NCI-H2029 (cell line): ENCODE data around the gene PDZD7.

ENCODE experiments used
- DNase-seq: peaks from one replicate; lab custom pipeline; 2025; lab: John Stamatoyannopoulos, UW

The PDZD7 gene

DNA sequence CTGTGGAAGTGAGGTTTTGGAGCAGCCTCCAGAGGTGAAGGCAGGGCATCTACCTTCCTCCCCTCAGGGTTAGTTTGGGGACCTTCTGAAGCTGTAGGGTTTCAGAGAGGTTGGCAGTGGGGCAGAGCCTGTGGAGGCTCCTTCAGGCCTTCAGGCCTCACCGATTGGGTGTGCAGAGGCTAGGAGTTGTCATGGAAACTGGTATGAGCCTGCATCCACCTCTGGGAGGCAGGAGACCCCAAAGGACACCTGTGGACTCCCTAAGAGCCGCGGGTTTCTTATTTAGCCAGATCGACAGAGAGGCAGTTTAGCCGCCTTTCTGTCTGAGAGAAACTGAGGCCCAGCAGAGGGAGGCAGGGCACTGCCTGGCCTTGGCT is 29.3 kb downstream of the PDZD7 start:
- DNase-seq = no peak

DNA sequence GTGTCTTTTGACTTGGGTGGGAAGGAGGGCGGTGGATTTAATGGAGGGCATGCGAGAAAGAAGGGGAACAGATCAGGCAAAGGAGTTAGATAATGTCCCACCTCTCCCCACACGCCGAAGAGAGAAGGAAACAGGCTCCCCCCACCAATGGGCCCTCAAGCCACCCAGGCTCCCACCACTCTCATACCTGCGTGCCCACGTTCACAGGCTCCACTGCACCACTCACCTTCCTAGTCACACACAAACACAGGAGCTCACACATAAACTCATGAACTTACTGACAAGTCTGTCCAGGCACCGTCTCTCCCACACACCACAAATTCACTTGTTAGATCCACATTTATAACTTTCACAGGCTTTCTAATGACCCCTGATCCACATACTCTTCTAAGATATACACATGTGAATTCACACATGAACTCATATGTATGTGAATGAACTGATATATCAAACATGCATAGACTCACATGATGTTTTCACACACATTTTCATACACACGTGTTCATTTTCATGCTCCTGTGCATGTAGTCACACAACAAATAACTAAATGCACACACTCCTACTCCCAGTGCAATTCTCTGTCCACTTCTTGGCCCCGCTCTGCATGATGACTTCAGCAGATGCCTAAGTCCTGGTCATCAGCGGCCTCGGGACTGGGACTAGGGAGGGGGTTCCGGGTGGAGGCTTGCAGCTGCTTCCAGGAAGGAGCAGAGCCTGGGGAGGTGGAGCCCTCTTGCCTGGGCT is 29.8 kb downstream of the PDZD7 start:
- no peak for DNase-seq

DNA sequence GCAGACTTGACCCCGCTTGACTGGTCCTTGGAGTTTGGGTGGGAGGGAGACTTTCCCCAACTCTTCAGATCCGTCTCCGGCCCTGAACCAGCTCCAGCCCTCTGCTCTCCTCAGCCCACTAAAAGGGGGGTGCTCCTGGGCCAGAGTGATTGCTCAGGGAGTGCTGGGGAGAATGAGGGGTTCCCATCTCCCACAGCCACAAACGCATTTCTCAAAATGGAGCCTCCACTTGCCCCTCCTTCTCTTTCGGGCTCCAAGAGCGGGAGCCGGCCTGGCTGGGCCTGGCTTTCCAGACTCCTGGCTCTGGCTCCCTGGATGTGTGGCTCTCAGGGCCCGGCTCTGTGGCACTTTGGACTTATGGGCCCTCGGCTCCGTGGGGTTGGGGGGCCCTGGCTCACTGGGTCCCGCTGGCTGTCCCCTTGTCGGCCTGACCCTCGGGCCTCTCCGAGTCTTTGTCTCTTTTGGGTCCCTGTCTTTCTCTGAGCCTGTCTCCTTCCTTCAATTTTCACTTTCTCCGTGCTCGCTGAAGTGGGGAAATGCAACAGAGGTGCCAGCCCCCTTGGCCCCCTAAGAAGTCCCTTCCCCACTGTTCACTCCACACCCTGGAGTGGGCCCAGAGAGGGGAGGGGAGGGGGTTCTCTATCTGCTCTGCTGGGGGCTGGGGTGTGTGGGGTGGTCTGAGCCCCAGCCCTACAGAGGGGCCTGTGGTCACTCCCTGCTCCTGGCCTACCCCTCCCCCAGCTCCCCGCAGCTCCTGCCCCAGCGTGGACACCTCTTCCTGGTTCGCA is 30.6 kb downstream of the PDZD7 start:
- DNase-seq = no peak

DNA sequence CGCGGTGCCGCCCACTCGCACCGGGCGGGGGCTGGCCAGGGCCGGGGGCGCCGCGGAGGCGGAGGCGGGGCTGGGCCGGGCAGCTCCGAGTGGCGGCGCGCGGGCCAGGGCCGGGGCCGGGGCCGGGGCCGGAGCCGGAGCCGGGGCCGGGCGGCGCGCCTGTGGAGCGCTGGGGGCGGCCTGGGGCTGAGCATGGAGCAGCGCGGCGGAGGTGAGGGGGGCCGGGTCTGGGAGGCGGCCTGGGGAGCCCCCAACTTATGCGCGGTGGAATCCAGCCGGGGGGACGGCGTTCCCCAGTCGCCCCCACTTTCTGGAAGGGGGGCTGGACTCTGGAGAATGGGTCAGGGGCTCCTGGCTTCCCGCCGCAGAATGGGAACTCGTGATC is 31.2 kb downstream of the PDZD7 start, which contains the start of gene LZTS2:
Gene LZTS2 (plus strand): TSS at position 67 of the 385 bp plus-strand sequence. CDS start 2,731 bp downstream, outside the sequence.
- no peak for DNase-seq

DNA sequence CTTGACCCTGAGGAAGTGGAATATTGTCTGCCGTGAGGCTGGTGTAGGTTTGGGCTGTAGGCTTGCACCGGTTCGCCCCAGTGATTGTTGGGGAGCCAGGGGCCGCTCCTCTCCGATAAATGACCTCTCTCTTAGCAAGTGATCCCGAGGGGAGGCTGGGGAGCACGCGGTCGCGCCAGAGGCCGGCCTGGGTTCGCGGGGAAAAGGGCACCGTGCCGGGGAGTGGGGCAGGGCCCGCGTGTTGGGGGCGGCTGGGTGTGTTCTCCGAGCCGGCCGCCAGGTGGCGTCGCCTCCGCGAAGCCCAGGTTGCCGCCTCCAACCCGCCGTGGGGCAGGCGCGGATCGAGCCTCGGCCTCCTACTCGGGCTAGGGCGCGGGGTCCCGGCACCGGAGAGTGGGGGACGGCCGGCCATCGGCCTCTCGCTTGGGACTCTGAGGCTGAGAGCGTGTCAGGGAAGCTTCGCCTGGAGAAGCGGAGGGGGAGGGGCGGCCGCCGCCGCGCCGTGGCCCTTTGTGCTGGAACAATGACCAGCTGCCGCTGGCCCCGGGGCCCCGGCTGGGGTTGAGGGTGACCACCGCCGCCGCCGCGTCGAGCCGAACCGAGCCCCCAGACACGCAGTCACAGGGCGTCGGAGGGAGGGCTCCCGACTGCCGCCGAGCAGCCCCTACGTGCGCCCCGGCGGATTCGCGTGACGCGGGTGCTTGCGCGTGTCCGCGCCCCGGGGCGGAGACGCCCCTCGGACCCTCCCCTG is 31.8 kb downstream of the PDZD7 start:
- no peak for DNase-seq

DNA sequence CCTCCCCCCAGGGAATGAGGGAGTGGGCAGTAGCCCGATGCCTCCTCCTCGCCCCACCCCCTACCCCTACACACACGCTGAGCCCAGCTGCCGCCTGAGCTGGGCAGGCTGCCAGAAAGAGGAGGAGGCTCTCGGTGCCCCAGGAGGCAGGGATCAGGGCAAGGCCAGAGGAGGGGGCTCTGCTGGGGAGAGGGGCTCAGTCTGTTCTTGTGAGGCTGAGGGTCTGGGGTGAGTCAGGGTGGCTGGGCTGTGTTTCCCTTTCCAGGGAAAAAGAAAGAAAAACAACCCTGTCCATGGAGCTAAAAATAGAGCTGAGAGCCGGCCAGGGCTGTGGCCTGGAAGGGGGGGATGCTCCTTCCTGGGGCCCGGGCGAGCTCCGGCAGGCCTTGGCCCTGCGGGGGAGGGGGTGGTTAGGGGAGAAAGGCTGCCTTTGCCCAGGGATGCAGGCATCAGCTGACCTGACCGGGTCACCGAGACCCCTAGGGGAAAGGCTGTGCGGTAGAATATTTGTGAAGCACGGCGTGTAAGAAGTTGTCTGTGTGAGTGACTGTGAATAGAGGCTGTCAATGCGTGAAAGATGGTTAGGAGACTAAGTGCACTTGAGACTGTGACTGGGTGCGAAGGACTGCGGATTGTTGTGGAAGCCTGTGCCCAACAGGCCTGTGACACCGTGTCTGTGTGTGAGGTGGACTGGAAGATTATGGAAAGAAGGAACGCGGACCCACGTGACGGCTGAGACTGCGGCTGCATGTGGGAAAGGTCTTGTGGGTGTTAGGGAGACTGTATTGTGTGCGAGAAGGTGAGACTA is 32.5 kb downstream of the PDZD7 start:
- DNase-seq = peak; percentile 78

DNA sequence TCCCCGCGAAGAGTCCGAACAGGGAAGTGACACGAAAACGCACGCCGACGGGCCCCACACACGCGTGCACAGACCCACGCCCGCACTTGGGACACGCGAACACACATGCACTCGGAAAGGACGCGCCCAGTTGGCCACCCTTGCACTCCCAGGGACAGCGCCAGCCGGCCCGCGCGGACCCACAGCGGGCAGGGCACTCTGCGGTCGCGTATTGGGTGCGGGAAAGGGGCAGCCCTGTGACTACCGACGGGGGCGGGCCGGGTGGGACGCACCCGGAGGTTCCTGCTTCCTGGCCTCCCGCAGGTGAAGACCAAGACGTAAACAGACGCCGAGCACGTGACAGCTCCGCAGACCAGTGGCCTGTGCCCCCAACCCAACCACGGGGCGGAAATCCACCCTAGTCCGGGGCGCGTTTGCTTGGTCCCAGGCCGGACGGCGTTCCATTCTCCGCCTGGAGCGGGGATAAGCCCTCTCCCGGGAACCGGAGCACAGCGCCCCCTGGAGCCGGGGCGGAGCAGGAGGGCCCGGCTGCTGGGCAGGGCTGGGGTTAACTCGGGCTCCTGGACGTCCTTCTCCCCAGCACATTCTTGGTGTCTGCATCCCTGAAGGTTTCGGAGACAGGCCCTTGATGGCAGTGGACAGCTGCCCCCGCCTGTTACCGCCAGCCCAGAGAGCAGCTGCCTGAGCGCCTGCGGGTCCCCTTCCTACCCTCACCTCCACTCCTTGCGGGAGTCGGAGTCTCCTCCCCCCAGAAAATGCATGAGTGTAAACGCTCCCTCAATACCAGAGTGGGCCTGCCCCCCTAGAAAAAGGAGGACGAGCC is 33.4 kb downstream of the PDZD7 start:
- DNase-seq = peak; percentile 35

DNA sequence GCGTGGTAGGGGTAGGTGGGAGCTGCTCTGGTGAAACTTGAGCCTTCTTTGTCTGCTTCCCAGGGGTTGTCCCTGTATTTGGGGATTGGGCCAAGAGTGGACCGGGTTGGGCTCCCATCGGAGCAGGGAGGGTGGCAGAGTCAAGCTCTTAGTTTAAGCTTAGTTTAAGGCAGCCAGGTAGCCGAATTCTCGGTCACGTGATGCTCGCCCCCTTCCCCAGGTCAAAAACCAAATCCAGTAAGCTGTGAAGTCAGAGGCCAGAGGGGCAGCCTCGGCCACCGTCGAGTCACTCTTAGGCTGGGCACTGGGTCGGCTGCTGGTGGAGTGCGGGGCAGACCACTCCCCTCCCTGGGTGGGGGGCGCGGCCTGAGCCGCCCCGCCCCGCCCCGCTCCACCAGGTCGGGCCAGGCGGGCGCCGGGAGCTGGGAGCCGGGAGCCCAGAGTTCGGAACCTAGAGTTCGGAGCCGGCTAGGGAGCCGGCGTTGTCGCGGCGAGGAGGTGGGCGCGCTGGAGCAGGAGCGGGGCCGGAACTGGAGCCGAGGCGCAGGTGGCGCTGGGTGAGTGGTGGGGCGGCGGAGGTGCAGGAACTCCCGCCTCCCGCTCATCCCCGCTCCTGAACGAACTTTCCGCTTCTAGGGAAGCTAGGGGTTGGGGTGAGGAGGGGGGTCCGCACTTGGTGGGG is 34.1 kb downstream of the PDZD7 start:
- no peak for DNase-seq

DNA sequence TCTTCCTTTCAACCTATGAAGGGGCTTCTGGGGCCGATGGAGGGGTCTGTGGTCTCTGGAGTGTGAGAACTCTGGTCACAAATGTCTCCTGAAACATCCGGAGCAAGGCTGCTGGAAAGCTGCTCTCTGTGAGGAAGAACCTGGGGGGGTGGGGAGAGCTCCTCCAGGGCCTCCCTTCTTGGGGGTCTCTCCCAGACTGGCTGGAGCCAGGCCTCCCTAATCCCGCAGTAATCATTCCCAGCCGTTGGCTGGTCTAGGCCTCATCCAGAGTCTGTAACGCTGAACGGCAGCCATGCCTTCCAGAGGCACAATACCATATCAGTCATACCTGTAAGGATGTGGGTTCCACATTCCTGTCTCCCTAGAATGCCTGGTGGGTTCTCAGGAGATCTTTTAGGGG is 35.7 kb downstream of the PDZD7 start:
- no peak for DNase-seq

DNA sequence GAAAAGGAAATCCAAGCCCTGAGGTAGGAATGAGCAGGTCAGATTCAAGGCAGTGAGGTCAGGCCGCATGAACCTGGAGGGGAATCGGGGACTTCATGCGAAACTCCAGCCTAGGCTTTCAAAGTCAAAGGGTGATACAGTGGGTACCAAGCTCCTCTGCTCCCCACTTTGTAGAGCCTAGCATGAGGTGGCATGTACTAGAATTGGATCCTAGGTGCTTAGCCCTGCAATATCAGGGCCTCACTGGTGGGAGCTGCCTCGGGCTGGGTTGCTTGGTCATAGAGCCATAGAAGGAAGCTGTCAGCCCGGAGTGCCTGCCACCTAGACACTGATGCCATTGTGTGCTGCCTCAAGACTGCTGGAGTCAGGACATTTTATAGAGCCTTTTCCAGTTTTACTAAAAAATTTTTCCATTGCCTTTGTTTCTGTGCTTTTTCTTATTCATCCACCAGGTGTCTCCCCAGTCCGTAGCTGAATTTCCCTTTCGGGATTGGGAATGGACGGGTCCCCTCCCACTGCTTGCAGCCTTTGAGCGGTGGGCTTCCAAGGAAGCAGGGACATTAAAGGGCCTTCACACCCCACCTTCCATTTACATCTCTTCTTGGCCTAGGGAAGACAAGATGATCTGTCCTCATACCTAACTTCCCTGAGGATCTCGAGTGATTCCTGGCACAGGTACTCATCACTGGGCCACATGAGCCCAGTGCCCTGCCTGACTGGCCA is 36.8 kb downstream of the PDZD7 start:
- DNase-seq = no peak

DNA sequence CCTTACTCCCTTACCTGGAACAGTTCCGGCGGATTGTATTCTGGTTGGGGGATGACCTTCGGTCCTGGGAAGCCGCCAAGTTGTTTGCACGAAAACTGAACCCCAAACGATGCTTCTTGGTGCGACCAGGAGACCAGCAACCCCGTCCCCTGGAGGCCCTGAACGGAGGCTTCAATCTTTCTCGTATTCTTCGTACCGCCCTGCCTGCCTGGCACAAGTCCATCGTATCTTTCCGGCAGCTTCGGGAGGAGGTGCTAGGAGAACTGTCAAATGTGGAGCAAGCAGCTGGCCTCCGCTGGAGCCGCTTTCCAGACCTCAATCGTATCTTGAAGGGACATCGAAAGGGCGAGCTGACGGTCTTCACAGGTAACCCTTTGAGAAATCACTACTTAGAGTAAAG is 41.8 kb downstream of the PDZD7 start:
- no peak for DNase-seq

DNA sequence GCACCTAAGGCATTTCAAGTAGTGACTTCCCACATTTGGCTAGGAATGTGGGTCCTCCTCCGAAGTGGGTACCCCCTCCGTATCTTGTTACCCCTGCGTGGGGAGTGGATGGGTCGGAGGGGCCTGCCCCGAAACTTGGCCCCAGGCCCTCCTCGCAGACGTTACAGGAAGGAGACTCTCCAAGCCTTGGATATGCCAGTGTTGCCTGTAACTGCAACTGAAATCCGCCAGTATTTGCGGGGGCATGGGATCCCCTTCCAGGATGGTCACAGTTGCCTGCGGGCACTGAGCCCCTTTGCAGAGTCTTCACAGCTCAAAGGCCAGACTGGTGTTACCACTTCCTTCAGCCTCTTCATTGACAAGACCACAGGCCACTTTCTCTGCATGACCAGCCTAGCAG is 42.8 kb downstream of the PDZD7 start:
- no peak for DNase-seq

DNA sequence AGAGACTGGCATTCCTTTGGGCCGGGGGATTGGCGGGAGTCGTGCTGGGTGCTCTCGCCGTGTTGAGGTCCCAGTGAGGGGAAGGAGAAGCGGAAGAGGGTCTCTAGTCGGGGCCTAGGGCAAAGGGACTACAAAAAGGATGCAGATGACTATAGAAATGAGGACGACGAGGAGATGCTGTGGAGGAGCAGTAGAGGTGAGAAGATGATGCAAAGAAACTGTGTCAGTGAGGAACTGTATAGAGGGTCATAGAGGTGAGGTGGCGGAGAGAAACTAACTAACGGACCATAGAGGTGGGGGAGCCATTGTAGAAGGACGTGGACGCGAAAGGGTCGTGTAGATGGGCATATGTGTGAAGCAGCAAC is 43.3 kb downstream of the PDZD7 start:
- DNase-seq = no peak

DNA sequence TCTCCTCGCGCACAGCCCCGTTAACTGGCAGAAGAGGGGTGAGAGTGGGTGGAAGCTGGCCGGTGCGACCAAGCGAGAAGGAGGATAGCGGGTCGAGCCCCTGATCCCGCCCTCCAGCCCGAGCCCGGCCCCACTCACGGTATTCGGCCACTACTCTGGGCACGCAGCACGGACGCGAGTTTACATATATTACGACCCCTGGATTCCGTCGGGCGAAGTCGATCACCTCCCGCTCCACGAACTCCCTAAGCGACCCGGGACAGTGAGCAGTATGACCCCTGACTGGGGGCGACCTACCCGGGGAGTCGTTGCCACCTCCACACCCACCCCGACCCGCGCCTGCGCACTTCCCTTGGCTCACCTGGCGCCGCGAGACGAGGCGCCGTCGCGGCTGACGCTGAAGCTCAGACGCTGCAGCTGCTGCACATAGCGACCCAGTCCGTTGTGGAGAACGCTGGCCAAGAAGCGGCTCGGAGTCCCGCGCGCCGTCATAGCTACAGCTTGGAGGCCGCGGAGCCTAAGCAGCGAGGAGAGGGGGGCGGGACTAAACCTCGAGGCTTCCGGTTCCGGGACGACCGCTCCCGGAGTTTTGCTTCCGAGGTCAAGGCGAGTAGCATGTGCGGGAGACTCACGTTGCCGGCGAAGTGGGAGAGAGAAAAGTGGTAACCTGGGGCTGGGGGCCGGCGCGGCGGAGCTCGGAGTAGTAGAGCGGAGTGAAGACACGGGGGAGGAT is 43.8 kb downstream of the PDZD7 start, which contains the start of the genes MRPL43 and TWNK:
Gene MRPL43 (minus strand): TSS at position 546 of the 733 bp plus-strand sequence. CDS start 54 bp downstream, at position 492.
Gene TWNK (plus strand): TSS at position 592 of the 733 bp plus-strand sequence. CDS start 668 bp downstream, outside the sequence.
- DNase-seq = peak; percentile 47

DNA sequence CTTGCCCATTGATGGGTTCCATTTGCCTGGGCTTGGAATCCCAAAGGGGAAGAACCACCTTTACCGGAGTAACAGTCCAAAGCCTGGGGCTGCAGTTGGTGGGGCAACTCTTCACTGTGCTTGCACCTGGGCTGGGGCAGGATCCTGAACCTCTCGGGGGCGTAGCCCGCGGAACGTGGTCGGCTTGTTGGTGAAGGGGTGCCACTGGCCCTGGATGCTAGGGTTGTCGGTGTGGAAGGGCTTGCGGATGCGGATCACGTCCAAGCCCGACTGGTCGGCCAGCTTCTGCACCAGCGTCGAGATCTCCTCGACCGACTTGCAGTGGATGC is 44.3 kb downstream of the PDZD7 start:
- no peak for DNase-seq

DNA sequence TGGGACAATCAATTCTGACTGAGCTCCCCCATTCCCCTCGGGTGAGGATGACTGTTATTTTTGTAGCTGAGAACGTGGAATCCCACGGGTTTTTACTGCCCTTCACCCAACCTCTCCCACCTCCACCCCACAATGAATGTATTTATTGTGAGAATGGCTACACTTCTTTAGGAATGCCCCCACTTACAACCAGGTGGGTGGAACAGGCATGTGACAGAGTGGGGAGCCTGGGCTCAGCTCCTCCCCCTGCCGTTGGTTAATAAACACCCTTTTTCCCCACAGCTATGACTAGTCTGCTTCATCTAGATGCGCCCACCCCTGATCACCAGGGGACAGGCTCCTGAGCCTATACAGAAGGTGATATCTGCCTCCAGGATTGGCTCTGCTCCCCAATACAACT is 45.6 kb downstream of the PDZD7 start:
- DNase-seq = no peak

DNA sequence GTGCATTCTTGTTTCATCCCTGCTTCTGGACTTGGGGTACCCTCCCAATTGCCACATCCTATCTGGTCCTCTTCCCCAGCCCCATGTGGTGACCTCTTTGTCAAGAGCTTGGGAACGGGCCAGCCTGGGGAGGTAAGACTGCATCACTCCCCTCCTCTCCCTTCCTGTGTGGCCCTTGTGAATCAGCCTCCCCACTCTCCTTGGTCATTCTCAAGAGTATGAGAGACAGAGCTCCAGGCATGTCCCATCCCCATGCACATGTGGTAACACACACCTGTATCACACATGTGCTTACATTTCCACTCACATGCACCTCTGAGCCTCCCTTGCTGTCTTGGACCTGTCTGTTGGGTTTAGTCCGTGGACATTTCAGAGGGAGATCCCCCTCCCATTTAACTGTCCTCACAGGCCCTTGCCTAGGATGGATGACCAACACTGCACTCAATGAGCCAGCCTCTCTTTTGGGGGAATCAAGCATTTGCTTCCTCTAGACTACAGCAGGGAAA is 46.2 kb downstream of the PDZD7 start:
- DNase-seq = no peak

DNA sequence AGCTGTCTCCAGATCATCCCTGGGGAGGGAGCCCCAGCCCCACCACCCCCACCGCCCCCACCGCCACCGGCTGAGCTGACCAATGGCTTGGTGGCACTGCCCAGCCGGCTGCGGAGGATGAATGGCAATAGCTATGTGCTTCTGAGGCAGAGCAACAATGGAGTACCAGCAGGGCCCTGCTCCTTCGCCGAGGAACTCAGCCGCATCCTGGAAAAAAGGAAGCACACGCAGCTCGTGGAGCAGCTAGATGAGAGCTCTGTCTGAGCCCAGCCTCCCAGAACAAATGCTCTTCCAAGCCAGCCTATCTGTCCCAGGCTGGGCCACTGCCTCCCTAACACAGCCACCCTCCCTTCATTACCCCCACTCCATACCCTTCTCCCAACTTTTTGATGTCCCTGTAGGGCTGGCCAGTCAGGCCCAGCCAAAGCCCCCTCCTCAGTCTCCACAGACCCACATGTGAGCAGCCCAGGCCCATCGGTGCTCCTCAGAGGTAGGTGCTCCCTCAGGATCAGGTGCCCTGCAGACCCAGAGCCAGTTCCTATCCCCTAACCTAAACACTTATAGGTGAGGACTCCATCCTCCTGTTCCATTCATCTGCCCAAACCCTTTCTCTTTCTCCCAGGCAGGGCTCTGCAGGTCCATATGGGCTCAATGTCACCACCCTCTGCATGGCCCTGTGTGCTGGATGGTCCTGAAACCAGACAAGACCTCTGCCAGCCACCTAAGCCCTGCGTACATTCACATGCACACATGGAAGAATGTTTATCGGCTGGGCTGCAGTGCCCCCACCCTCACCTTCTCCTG is 46.9 kb downstream of the PDZD7 start:
- DNase-seq = no peak
